ENCODE results near the gene ITSN2. TPM values are rescaled to one million over a fixed set of nuclear protein-coding genes. Genes with fewer than 3 reads are reported as not detected.
"Not testable (repeated sequence)": the region's sequence is repeated elsewhere in the genome, so short reads cannot be mapped to it uniquely, and the experiment has no call there.

ITSN2 gene
- total and polyA plus RNA-seq, 2 donors: 24.7 to 61.3 TPM

- 23% methylated on average over 10 of the region's 10 CpGs for WGBS
- H3K36me3 ChIP-seq (ENCODE audit: insufficient read depth): no peaks in the 10 kb centered on the region
- no peaks in the 10 kb centered on the region for H3K4me1 ChIP-seq (ENCODE audit: insufficient read depth)
- H3K27ac ChIP-seq (ENCODE audit: low read depth): no peak overlapping the region
- no peak overlapping the region for H3K4me3 ChIP-seq (ENCODE audit: low read depth, low read length)
- no peak for DNase-seq (ENCODE audit: extremely low spot score)
Observed at GRCh38 chr2:24382363-24383073, 22.2 kb upstream of the ITSN2 start.

GRCh38 chr2:24380820-24381219 is 20.5 kb upstream of the ITSN2 start:
- DNase-seq (ENCODE audit: extremely low spot score): no peak
- no peak overlapping the region for H3K4me3 ChIP-seq (ENCODE audit: low read depth, low read length)
- 77% methylated on average over 2 of the region's 2 CpGs for WGBS
- no peaks in the 10 kb centered on the region for H3K4me1 ChIP-seq (ENCODE audit: insufficient read depth)
- no peaks in the 10 kb centered on the region for H3K36me3 ChIP-seq (ENCODE audit: insufficient read depth)
- H3K27ac ChIP-seq (ENCODE audit: low read depth): no peak overlapping the region

- WGBS: 79% methylated on average over 8 of the region's 8 CpGs
- DNase-seq (ENCODE audit: extremely low spot score): no peak
- H3K27ac ChIP-seq (ENCODE audit: low read depth): no peak overlapping the region
- H3K36me3 ChIP-seq (ENCODE audit: insufficient read depth): no peaks in the 10 kb centered on the region
- no peaks in the 10 kb centered on the region for H3K4me1 ChIP-seq (ENCODE audit: insufficient read depth)
- H3K4me3 ChIP-seq (ENCODE audit: low read depth, low read length): no peak overlapping the region
Observed at GRCh38 chr2:24375349-24376087, 15.2 kb upstream of the ITSN2 start.

- Histone ChIP-seq H3K27ac (ENCODE audit: low read depth) (no peak overlapping the region), H3K36me3 (ENCODE audit: insufficient read depth) (no peaks in the 10 kb centered on the region), H3K4me1 (ENCODE audit: insufficient read depth) (no peaks in the 10 kb centered on the region), H3K4me3 (ENCODE audit: low read depth, low read length) (no peak overlapping the region)
- WGBS: 55% methylated on average over 3 of the region's 4 CpGs
- DNase-seq (ENCODE audit: extremely low spot score): no peak
Observed at GRCh38 chr2:24374301-24374700, 14.0 kb upstream of the ITSN2 start.

GRCh38 chr2:24372033-24372432 is 11.7 kb upstream of the ITSN2 start:
- 85% methylated on average over 7 of the region's 7 CpGs for WGBS

GRCh38 chr2:24365826-24366225 is 5.5 kb upstream of the ITSN2 start:
- Histone ChIP-seq H3K36me3 (ENCODE audit: insufficient read depth) (no peaks in the 10 kb centered on the region), H3K4me3 (ENCODE audit: low read depth, low read length) (no peak overlapping the region), H3K4me1 (ENCODE audit: insufficient read depth) (no peaks in the 10 kb centered on the region), H3K27ac (ENCODE audit: low read depth) (no peak overlapping the region)
- WGBS: 27% methylated on average over 5 of the region's 5 CpGs
- DNase-seq (ENCODE audit: extremely low spot score): no peak

More at GRCh38 chr2:24372033-24372432, 11.7 kb upstream of the ITSN2 start:
- Histone ChIP-seq H3K4me3 (ENCODE audit: low read depth, low read length) (no peak overlapping the region), H3K36me3 (ENCODE audit: insufficient read depth) (no peaks in the 10 kb centered on the region), H3K4me1 (ENCODE audit: insufficient read depth) (no peaks in the 10 kb centered on the region), H3K27ac (ENCODE audit: low read depth) (no peak overlapping the region)
- no peak for DNase-seq (ENCODE audit: extremely low spot score)

- no peak overlapping the region for H3K27ac ChIP-seq (ENCODE audit: low read depth)
- no peak for DNase-seq (ENCODE audit: extremely low spot score)
- H3K4me3 ChIP-seq (ENCODE audit: low read depth, low read length): no peak overlapping the region
- 38% methylated on average over 7 of the region's 7 CpGs for WGBS
- H3K36me3 ChIP-seq (ENCODE audit: insufficient read depth): no peaks in the 10 kb centered on the region
- H3K4me1 ChIP-seq (ENCODE audit: insufficient read depth): no peaks in the 10 kb centered on the region
Observed at GRCh38 chr2:24365051-24365450, 4.7 kb upstream of the ITSN2 start.

GRCh38 chr2:24363301-24363700 is 3.0 kb upstream of the ITSN2 start:
- Histone ChIP-seq H3K4me3 (ENCODE audit: low read depth, low read length) (no peak overlapping the region), H3K4me1 (ENCODE audit: insufficient read depth) (no peaks in the 10 kb centered on the region), H3K27ac (ENCODE audit: low read depth) (no peak overlapping the region), H3K36me3 (ENCODE audit: insufficient read depth) (no peaks in the 10 kb centered on the region)
- 95% methylated on average over 2 of the region's 2 CpGs for WGBS
- DNase-seq (ENCODE audit: extremely low spot score): no peak

GRCh38 chr2:24362253-24362652 is 1.9 kb upstream of the ITSN2 start:
- H3K4me3 ChIP-seq (ENCODE audit: low read depth, low read length): no peak overlapping the region
- H3K27ac ChIP-seq (ENCODE audit: low read depth): no peak overlapping the region
- WGBS: 77% methylated on average over 4 of the region's 4 CpGs
- no peaks in the 10 kb centered on the region for H3K36me3 ChIP-seq (ENCODE audit: insufficient read depth)
- DNase-seq (ENCODE audit: extremely low spot score): no peak
- no peaks in the 10 kb centered on the region for H3K4me1 ChIP-seq (ENCODE audit: insufficient read depth)

GRCh38 chr2:24360963-24361330 is 611 bp upstream of the ITSN2 start:
- WGBS: 89% methylated on average over 15 of the region's 15 CpGs
- Histone ChIP-seq H3K27ac (ENCODE audit: low read depth) (peak overlapping the region; percentile 94), H3K36me3 (ENCODE audit: insufficient read depth) (no peaks in the 10 kb centered on the region), H3K4me3 (ENCODE audit: low read depth, low read length) (peak overlapping the region; percentile 95), H3K4me1 (ENCODE audit: insufficient read depth) (no peaks in the 10 kb centered on the region)
- no peak for DNase-seq (ENCODE audit: extremely low spot score)

- H3K36me3 ChIP-seq (ENCODE audit: insufficient read depth): no peaks in the 10 kb centered on the region
- H3K4me1 ChIP-seq (ENCODE audit: insufficient read depth): no peaks in the 10 kb centered on the region
- peak overlapping the region; percentile 95 for H3K4me3 ChIP-seq (ENCODE audit: low read depth, low read length)
- H3K27ac ChIP-seq (ENCODE audit: low read depth): peak overlapping the region; percentile 94
- WGBS: 13% methylated on average over 46 of the region's 46 CpGs
- no peak for DNase-seq (ENCODE audit: extremely low spot score)
Observed at GRCh38 chr2:24359129-24360049, 947 bp downstream of the ITSN2 start.

GRCh38 chr2:24357767-24358166 is 2.6 kb downstream of the ITSN2 start:
- H3K27ac ChIP-seq (ENCODE audit: low read depth): not testable (repeated sequence)
- 97% methylated on average over 12 of the region's 12 CpGs for WGBS

GRCh38 chr2:24357115-24357514 is 3.2 kb downstream of the ITSN2 start:
- not testable (repeated sequence) for H3K27ac ChIP-seq (ENCODE audit: low read depth); DNase-seq (ENCODE audit: extremely low spot score); H3K4me1 ChIP-seq (ENCODE audit: insufficient read depth); H3K4me3 ChIP-seq (ENCODE audit: low read depth, low read length); H3K36me3 ChIP-seq (ENCODE audit: insufficient read depth)
- WGBS: 96% methylated on average over 4 of the region's 4 CpGs

More at GRCh38 chr2:24357767-24358166, 2.6 kb downstream of the ITSN2 start:
- H3K4me3 ChIP-seq (ENCODE audit: low read depth, low read length); H3K4me1 ChIP-seq (ENCODE audit: insufficient read depth); H3K36me3 ChIP-seq (ENCODE audit: insufficient read depth); DNase-seq (ENCODE audit: extremely low spot score): not testable (repeated sequence)

All from urinary bladder (tissue), 4 donors.